HEK293 (cell line): Measurements from ENCODE around the gene FSHR.

ENCODE experiments used
- CTCF ChIA-PET: fragments of 350-600 bp; formaldehyde crosslinking; extraction: SDS; loops from one replicate; lab custom pipeline; 2021; ENCODE audit warnings: antibody characterized with exemption; lab: Yijun Ruan, JAX
- POLR2A ChIA-PET: fragments of 300-600 bp; formaldehyde crosslinking; extraction: SDS; loops from one replicate; lab custom pipeline; 2020; ENCODE audit warnings: antibody characterized with exemption, inconsistent platforms; lab: Yijun Ruan, JAX
- H3K27ac ChIP-seq: fragments of 200-500 bp; sonication (Bioruptor generic); 2 replicates; pipeline ENCODE4 v1.5.1; 2014; ENCODE audit warnings: low read depth, low read length, control low read depth, inconsistent platforms; ENCODE audit errors: extremely low read depth
- H3K36me3 ChIP-seq, 2 experiments: fragments of 200-500 bp in 1 of 2; sonication (Bioruptor generic) in 1 of 2; 1 replicate in 1 of 2; 2 replicates in 1 of 2; pipeline ENCODE4 v1.5.1; 2014 to 2017; ENCODE audit warnings: inconsistent platforms in 2 of 2, low read length in 2 of 2; ENCODE audit not compliant: control insufficient read depth in 2 of 2, insufficient read depth in 1 of 2
- H3K4me1 ChIP-seq: fragments of 200-500 bp; sonication (Bioruptor generic); 2 replicates; pipeline ENCODE4 v1.5.1; 2014; ENCODE audit warnings: mild to moderate bottlenecking, low read length, inconsistent platforms; ENCODE audit not compliant: control insufficient read depth, insufficient read depth
- H3K4me3 ChIP-seq: 2 replicates; pipeline ENCODE4 v1.5.1; 2011; ENCODE audit warnings: low read depth, mild to moderate bottlenecking, control low read depth, low read length, moderate library complexity
- H3K9me3 ChIP-seq: fragments of 200-500 bp; sonication (Bioruptor generic); 2 replicates; pipeline ENCODE4 v1.5.1; 2014; ENCODE audit warnings: low read depth, low read length, inconsistent platforms; ENCODE audit not compliant: control insufficient read depth, insufficient read depth
- EGR2 ChIP-seq: fragments of 450-650 bp; formaldehyde crosslinking; IDR thresholded peaks from 2 replicates; pipeline ENCODE4 v1.5.1; 2016; ENCODE audit warnings: low read depth, missing biosample characterization, missing genetic modification characterization
- YY2 ChIP-seq: fragments of 450-650 bp; formaldehyde crosslinking; IDR thresholded peaks from 2 replicates; pipeline ENCODE4 v1.5.1; 2016; ENCODE audit warnings: missing biosample characterization, missing genetic modification characterization
- ZBTB48 ChIP-seq: fragments of 450-650 bp; formaldehyde crosslinking; IDR thresholded peaks from 2 replicates; pipeline ENCODE4 v1.5.1; 2016; ENCODE audit warnings: missing biosample characterization, missing genetic modification characterization
- ZBTB7A ChIP-seq: fragments of 450-650 bp; formaldehyde crosslinking; IDR thresholded peaks from 2 replicates; pipeline ENCODE4 v1.5.1; 2016; ENCODE audit warnings: low read depth, missing biosample characterization, missing genetic modification characterization
- ZIC2 ChIP-seq: fragments of 450-650 bp; formaldehyde crosslinking; IDR thresholded peaks from 2 replicates; pipeline ENCODE4 v1.5.1; 2016; ENCODE audit warnings: missing biosample characterization, missing genetic modification characterization
- ZNF133 ChIP-seq: fragments of 450-650 bp; formaldehyde crosslinking; IDR thresholded peaks from 2 replicates; pipeline ENCODE4 v1.5.1; 2016; ENCODE audit warnings: missing biosample characterization, missing genetic modification characterization
- ZNF148 ChIP-seq: fragments of 450-650 bp; formaldehyde crosslinking; IDR thresholded peaks from 2 replicates; pipeline ENCODE4 v1.5.0; 2017; ENCODE audit warnings: missing biosample characterization, missing genetic modification characterization, borderline replicate concordance
- ZNF266 ChIP-seq: fragments of 450-650 bp; formaldehyde crosslinking; IDR thresholded peaks from 2 replicates; pipeline ENCODE4 v1.5.1; 2016; ENCODE audit warnings: missing biosample characterization, missing genetic modification characterization, low read depth
- ZNF274 ChIP-seq, 2 experiments: fragments of 200-500 bp in 1 of 2; fragments of 450-650 bp in 1 of 2; sonication (Bioruptor generic) in 1 of 2; formaldehyde crosslinking in 1 of 2; IDR thresholded peaks; 2 replicates each; pipeline versions ENCODE4 v1.5.1 to v1.6.1; 2014 to 2016; ENCODE audit warnings: borderline replicate concordance in 1 of 2, inconsistent platforms in 1 of 2, low read length in 1 of 2, missing biosample characterization in 1 of 2, missing genetic modification characterization in 1 of 2
- ZNF426 ChIP-seq: fragments of 450-650 bp; formaldehyde crosslinking; IDR thresholded peaks from 2 replicates; pipeline ENCODE4 v1.5.1; 2017; ENCODE audit warnings: missing biosample characterization, missing genetic modification characterization, mild to moderate bottlenecking, inconsistent platforms, moderate library complexity
- ZNF548 ChIP-seq: fragments of 450-650 bp; formaldehyde crosslinking; IDR thresholded peaks from 2 replicates; pipeline ENCODE4 v1.5.1; 2016; ENCODE audit warnings: missing biosample characterization, missing genetic modification characterization
- ZNF555 ChIP-seq: fragments of 450-650 bp; formaldehyde crosslinking; conservative IDR thresholded peaks from 2 replicates; pipeline ENCODE4 v1.5.1; 2017; ENCODE audit warnings: missing biosample characterization, mild to moderate bottlenecking, missing genetic modification characterization, inconsistent platforms
- ZNF629 ChIP-seq: fragments of 450-650 bp; formaldehyde crosslinking; IDR thresholded peaks from 2 replicates; pipeline ENCODE4 v1.5.1; 2017; ENCODE audit warnings: missing biosample characterization, missing genetic modification characterization
- ZNF791 ChIP-seq: fragments of 450-650 bp; formaldehyde crosslinking; IDR thresholded peaks from 2 replicates; pipeline ENCODE4 v1.5.1; 2016; ENCODE audit warnings: missing biosample characterization, missing genetic modification characterization
- ZSCAN16 ChIP-seq: fragments of 450-650 bp; formaldehyde crosslinking; IDR thresholded peaks from 2 replicates; pipeline ENCODE4 v1.5.1; 2016; ENCODE audit warnings: missing biosample characterization, missing genetic modification characterization
- TF ChIP-seq, protein P1 (sequence below): fragments of 450-650 bp; formaldehyde crosslinking; IDR thresholded peaks from 2 replicates; pipeline ENCODE4 v1.5.1; 2016; ENCODE audit warnings: missing biosample characterization, missing genetic modification characterization
- TF ChIP-seq, protein P2 (sequence below): fragments of 450-650 bp; formaldehyde crosslinking; IDR thresholded peaks from 2 replicates; pipeline ENCODE4 v1.5.1; 2016; ENCODE audit warnings: missing biosample characterization, missing genetic modification characterization

The FSHR gene

DNA sequence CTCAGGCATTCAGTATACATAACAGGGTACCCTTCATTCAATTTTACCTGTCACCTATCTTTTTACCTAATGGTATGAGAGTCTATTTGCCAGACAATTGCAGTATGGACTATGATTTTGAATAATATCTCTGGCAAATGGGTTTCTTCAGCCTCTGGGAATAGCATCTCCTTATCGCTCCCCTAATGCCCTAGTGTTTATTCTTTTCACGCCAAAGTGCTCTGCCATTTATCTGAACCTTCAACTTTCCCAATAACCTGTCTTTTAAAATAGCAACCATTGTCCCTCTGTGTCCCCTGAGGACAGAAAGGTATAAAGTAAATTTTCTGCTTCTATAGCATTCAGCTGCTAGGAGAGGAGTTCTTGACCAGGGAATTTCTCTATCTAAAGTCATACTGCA, 45.0 kb upstream of the FSHR start:
- no peak overlapping the region for H3K4me3 ChIP-seq
- no peaks in the 10 kb centered on the region for H3K36me3 ChIP-seq
- POLR2A ChIA-PET: no interaction called here
- CTCF ChIA-PET: no interaction called here
- H3K27ac ChIP-seq: no peak overlapping the region
- H3K4me1 ChIP-seq: no peaks in the 10 kb centered on the region
- no peaks in the 10 kb centered on the region for H3K9me3 ChIP-seq
- TF ChIP-seq ZNF148 (no peak), ZNF791 (tag by site-specific recombination) (no peak), ZBTB48 (tag by site-specific recombination) (no peak), ZBTB7A (tag by site-specific recombination) (no peak), ZSCAN16 (tag by site-specific recombination) (no peak), YY2 (tag by site-specific recombination) (no peak), ZNF133 (no peak), ZNF548 (tag by site-specific recombination) (no peak), ZIC2 (tag by site-specific recombination) (no peak), ZNF629 (tag by site-specific recombination) (no peak), ZNF266 (tag by site-specific recombination) (no peak), ZNF274 (IDR thresholded peaks at IDR 0.05; ENCODE audit: low read length) (no peak), ZNF274 (tag by site-specific recombination; IDR thresholded peaks at IDR 0.05; ENCODE audit: borderline replicate concordance) (no peak), EGR2 (no peak), ZNF426 (no peak), ZNF555 (tag by site-specific recombination) (no peak)
- TF ChIP-seq, protein P1, sequence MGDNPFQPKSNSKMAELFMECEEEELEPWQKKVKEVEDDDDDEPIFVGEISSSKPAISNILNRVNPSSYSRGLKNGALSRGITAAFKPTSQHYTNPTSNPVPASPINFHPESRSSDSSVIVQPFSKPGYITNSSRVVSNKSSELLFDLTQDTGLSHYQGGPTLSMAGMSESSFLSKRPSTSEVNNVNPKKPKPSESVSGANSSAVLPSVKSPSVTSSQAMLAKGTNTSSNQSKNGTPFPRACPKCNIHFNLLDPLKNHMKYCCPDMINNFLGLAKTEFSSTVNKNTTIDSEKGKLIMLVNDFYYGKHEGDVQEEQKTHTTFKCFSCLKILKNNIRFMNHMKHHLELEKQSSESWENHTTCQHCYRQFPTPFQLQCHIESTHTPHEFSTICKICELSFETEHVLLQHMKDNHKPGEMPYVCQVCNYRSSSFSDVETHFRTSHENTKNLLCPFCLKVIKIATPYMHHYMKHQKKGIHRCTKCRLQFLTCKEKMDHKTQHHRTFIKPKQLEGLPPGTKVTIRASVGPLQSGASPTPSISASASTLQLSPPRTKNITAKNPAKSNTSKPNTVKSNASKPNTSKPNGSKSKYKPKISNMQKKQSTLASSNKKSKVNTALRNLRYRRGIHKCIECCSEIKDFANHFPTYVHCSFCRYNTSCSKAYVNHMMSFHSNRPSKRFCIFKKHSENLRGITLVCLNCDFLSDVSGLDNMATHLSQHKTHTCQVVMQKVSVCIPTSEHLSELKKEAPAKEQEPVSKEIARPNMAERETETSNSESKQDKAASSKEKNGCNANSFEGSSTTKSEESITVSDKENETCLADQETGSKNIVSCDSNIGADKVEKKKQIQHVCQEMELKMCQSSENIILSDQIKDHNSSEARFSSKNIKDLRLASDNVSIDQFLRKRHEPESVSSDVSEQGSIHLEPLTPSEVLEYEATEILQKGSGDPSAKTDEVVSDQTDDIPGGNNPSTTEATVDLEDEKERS (tag by site-specific recombination): no peak
- TF ChIP-seq, protein P2, sequence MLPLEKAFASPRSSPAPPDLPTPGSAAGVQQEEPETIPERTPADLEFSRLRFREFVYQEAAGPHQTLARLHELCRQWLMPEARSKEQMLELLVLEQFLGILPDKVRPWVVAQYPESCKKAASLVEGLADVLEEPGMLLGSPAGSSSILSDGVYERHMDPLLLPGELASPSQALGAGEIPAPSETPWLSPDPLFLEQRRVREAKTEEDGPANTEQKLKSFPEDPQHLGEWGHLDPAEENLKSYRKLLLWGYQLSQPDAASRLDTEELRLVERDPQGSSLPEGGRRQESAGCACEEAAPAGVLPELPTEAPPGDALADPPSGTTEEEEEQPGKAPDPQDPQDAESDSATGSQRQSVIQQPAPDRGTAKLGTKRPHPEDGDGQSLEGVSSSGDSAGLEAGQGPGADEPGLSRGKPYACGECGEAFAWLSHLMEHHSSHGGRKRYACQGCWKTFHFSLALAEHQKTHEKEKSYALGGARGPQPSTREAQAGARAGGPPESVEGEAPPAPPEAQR (tag by site-specific recombination): no peak
- TF ChIP-seq, all 188 proteins: peak for 0

DNA sequence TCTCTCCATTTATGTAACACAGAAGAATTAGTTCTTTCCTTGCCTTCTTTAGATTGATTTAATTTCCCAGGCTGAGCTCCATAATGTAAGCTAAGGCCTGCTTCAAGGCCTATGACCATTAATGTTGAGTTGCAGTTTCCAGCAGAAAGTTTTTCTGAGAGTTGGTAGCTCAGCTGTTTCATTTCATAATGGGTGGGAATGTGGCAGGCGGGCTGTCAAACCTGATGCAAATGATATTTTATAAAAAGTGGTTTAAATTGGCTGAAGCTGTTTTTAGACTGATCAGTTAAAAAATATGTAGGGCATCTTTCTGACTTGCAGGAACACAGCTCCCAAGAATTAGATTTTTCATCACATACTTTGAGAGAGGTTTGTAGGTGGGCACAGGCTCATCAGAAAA, 40.4 kb upstream of the FSHR start:
- CTCF ChIA-PET: interaction anchor here (0.6 kb wide), 1 partner anchor 778 kb away, joined by 4 read pairs; no protein-coding TSS in a partner anchor
- Histone ChIP-seq H3K4me1 (no peaks in the 10 kb centered on the region), H3K27ac (no peak overlapping the region), H3K9me3 (no peaks in the 10 kb centered on the region), H3K36me3 (no peaks in the 10 kb centered on the region), H3K4me3 (no peak overlapping the region)
- no peak for TF ChIP-seq ZNF548 (tag by site-specific recombination)
- POLR2A ChIA-PET: no interaction called here
